VCaP (cell line): ENCODE data around the gene EFNA1.

Experiments
- H3K27ac ChIP-seq: fragments of 450-650 bp; 2 replicates; pipeline ENCODE4 v1.5.1; 2017
- TF ChIP-seq, protein P1 (sequence below): fragments of 450-650 bp; conservative IDR thresholded peaks from 2 replicates; pipeline ENCODE4 v1.5.1; 2017; ENCODE audit warnings: mild to moderate bottlenecking, moderate library complexity

Gene EFNA1

DNA sequence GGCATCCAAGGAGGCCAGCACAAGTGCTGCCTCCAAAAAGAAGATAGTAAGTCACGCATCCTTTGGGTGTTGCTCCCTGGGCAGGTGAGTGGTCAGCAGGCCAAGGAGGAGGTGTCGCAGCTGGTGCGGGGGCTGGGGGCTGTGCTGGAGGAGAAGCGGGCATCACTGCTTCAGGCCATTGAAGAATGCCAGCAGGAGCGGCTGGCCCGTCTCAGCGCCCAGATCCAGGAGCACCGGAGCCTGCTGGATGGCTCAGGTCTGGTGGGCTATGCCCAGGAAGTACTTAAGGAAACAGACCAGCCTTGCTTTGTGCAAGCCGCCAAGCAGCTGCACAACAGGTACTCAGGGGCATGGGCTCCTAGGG, 50.2 kb downstream of the EFNA1 start:
- TF ChIP-seq, protein P1, sequence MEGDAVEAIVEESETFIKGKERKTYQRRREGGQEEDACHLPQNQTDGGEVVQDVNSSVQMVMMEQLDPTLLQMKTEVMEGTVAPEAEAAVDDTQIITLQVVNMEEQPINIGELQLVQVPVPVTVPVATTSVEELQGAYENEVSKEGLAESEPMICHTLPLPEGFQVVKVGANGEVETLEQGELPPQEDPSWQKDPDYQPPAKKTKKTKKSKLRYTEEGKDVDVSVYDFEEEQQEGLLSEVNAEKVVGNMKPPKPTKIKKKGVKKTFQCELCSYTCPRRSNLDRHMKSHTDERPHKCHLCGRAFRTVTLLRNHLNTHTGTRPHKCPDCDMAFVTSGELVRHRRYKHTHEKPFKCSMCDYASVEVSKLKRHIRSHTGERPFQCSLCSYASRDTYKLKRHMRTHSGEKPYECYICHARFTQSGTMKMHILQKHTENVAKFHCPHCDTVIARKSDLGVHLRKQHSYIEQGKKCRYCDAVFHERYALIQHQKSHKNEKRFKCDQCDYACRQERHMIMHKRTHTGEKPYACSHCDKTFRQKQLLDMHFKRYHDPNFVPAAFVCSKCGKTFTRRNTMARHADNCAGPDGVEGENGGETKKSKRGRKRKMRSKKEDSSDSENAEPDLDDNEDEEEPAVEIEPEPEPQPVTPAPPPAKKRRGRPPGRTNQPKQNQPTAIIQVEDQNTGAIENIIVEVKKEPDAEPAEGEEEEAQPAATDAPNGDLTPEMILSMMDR = no peak
- peak overlapping the region; percentile 60 for H3K27ac ChIP-seq

DNA sequence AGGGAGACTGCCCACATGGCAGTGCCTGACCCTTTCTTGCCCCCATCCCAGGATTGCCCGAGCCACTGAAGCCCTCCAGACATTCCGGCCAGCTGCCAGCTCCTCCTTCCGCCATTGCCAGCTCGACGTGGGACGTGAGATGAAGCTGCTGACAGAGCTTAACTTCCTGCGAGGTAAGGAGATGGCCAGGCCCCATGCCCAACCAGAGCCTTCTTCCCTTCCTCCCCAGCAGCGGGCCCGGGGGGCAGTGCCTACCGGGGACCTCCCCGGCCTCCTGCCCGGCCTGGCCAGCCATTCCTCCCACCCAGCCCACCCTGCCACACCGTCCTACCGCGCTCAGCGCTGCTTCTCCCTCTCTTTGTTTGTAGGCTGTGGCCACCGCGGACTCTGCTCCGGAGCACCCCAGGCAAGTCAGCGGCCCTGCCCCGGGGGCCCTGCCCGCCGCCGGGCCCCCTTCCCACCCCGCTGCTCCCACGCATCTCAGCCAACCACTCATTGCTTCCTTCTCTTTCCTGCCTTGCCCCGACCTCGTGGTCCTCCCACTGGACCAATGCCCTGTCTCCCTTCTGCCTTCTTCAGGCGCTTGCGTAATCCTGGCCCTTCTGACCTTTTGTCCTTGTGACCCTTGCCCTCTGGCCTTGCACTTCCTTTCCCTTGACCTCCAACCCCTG, 50.9 kb downstream of the EFNA1 start:
- H3K27ac ChIP-seq = no peak overlapping the region

DNA sequence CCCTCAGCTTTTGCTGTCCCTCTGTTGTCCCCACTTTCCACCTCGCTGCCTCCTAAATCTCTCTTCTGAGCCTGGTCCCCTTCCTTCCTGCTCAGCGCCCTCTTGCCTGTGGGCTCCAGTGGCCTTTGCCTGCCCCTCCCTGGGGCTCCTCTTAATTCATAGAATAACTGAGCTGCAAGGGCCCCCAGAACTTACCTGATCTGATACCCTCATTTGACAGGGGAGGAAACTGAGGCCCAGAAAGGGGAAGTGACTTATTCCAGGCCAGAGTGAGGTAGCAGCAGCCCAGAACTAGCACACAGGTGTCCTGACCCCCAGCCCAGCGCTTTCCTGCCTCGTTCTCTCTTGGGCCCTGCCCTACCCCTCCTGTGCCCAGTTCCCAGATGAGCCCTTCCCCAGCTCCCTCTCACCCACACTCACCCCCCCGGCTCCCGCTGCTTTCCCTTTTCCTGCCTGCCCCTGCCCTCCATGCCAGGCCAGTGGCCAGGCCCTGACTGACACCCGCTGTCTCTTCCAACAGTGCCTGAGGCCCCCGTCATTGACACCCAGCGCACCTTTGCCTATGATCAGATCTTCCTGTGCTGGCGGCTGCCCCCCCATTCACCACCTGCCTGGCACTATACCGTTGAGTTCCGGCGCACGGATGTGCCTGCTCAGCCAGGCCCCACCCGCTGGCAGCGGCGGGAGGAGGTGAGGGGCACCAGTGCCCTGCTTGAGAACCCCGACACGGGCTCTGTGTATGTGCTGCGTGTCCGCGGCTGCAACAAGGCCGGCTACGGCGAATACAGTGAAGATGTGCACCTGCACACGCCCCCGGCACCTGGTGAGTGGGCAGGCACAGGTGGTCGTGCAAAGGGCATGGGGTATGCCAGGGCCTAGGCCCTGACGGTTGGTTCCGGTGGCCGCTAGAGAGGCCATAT, 51.7 kb downstream of the EFNA1 start:
- H3K27ac ChIP-seq = no peak overlapping the region
- TF ChIP-seq, protein P1 = no peak

More for the DNA sequence above, 50.9 kb downstream of the EFNA1 start:
- TF ChIP-seq, protein P1 = no peak

DNA sequence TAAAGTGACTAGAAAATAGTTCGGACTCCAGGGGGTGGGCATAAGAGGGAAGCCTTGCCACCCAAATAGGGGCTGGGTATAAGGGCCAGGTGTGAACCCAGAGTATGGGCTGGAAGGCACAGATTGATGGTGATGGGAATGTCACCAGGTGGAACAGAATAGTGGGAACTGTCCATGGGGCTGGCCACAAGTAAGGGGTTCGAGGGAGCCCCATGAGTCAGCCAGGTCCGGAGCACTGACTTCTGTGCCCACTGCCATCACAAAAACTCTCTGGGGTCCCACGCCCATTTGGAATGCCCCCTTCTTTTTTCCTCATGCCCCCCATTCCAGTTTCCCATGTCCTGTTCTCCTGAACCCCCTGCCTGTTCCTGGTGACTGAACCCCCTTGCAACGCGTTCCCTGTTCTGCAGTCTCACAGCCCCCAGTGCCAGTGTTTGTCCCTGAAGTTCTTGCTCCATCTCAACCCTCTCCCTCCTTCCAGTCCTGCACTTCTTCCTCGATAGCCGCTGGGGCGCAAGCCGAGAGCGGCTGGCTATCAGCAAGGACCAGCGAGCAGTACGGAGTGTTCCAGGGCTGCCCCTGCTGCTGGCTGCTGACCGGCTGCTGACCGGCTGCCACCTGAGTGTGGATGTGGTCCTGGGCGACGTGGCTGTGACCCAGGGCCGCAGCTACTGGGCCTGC, 53.8 kb downstream of the EFNA1 start:
- no peak overlapping the region for H3K27ac ChIP-seq
- TF ChIP-seq, protein P1 = no peak

DNA sequence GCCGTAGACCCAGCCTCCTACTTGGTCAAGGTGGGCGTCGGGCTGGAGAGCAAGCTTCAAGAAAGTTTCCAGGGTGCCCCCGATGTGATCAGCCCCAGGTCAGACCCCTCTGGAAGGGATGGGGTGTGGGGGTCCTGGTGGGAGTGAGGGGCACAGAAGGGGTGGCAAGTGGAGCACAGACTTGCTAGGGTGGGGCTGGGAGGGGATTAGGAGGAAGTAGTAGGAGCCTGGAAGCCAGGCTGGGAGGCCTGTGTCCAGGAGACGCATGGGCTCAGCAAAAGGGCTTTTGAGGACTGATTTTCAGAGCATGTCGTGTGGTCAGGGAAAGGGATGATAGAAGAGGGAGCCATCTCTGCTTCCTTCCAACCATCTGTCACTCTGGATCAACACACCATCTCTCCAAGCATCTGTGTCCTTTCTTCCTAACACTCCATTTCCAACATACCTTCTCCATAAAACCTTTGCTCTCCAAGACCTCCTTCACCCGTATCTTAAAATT, 54.4 kb downstream of the EFNA1 start:
- TF ChIP-seq, protein P1 = no peak
- no peak overlapping the region for H3K27ac ChIP-seq

DNA sequence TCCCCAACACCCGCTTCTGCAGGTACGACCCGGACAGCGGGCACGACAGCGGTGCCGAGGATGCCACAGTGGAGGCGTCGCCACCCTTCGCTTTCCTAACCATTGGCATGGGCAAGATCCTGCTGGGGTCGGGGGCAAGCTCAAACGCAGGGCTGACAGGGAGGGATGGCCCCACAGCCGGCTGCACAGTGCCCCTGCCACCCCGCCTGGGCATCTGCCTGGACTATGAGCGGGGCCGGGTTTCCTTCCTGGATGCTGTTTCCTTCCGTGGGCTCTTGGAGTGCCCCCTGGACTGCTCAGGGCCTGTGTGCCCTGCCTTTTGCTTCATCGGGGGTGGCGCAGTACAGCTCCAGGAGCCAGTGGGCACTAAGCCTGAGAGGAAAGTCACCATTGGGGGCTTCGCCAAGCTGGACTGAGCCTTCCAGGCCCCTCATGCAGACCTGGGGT, 56.1 kb downstream of the EFNA1 start:
- H3K27ac ChIP-seq = no peak overlapping the region
- TF ChIP-seq, protein P1 = no peak

DNA sequence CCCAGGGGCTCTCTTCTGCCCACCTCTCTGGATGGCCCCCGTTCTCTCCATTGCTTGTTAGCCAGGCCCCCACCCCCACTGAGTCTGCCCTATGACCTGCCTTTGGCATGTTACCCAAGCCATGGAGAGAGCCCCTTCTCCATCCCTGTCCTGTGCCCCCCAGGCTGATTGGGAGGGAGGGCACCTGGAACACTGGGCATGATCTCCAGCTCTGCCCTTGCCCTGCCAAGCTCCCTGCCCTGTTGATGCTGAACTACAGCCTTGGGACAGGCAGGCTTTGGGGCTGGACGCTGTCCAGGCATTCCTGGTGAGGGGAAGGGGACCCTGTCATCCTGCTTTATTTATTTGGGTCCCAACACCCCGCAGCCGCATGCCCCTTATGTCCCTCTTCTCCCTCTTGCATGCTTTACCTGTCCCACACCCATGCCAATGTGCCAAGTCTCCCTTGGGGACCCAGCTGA, 56.7 kb downstream of the EFNA1 start:
- TF ChIP-seq, protein P1 = no peak
- no peak overlapping the region for H3K27ac ChIP-seq
